ENCODE data around the gene CES4A.
A peak's percentile ranks its signal among the peaks of the same experiment; 100 is the strongest.

CES4A gene

GRCh38 chr16:66945939-66946338, 42.5 kb upstream of the CES4A start:
- POLR2A ChIA-PET (ENCODE audit: low non-redundant PET), result no interaction called here
- TF ChIP-seq, protein P1, sequence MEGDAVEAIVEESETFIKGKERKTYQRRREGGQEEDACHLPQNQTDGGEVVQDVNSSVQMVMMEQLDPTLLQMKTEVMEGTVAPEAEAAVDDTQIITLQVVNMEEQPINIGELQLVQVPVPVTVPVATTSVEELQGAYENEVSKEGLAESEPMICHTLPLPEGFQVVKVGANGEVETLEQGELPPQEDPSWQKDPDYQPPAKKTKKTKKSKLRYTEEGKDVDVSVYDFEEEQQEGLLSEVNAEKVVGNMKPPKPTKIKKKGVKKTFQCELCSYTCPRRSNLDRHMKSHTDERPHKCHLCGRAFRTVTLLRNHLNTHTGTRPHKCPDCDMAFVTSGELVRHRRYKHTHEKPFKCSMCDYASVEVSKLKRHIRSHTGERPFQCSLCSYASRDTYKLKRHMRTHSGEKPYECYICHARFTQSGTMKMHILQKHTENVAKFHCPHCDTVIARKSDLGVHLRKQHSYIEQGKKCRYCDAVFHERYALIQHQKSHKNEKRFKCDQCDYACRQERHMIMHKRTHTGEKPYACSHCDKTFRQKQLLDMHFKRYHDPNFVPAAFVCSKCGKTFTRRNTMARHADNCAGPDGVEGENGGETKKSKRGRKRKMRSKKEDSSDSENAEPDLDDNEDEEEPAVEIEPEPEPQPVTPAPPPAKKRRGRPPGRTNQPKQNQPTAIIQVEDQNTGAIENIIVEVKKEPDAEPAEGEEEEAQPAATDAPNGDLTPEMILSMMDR (conservative IDR thresholded peaks at IDR 0.05; ENCODE audit: low read depth), result no peak
- CTCF ChIA-PET, result interaction anchor here (0.6 to 1.0 kb wide), 4 partner anchors 50 to 239 kb away, joined by 3 to 7 read pairs (median 4); no protein-coding TSS in a partner anchor
- no peak for DNase-seq (ENCODE audit: low spot score)
- H3K27ac ChIP-seq, result peak overlapping the region; percentile 42; the same call in 1 of the 2 replicates

- 0 out of 2 replicates have a peak overlapping the region, but pooled peaks have one; percentile 4 for H3K27ac ChIP-seq
- DNase-seq (ENCODE audit: low spot score), result no peak
- TF ChIP-seq, protein P1 (conservative IDR thresholded peaks at IDR 0.05; ENCODE audit: low read depth), result no peak
- ChIA-PET POLR2A (ENCODE audit: low non-redundant PET) (no interaction called here), CTCF (interaction anchor here (0.6 to 1.5 kb wide), 4 partner anchors 68 to 239 kb away, joined by 3 to 7 read pairs (median 4); no protein-coding TSS in a partner anchor)
Observed at GRCh38 chr16:66946541-66946940, 41.8 kb upstream of the CES4A start.

DNA sequence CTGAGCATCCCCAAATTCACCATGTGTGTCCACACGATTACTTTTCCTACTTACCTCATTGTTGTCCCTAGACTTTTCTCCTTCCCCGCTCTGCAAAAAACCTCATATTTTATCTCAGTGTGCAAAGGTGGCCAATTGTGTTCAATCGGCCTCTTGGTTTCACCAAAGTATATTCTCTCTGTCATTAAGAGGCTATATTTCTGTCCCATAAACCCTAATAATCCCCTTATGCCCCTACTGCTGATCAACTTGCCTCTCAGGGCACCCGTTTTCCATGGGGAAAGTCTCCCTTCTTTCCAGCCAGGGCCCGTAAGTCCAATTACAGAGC, 41.5 kb upstream of the CES4A start:
- POLR2A ChIA-PET (ENCODE audit: low non-redundant PET), result no interaction called here
- no peak for DNase-seq (ENCODE audit: low spot score)
- H3K27ac ChIP-seq, result no peak overlapping the region
- TF ChIP-seq, protein P1 (conservative IDR thresholded peaks at IDR 0.05; ENCODE audit: low read depth), result no peak
- CTCF ChIA-PET, result interaction anchor here (0.6 to 1.5 kb wide), 4 partner anchors 68 to 406 kb away, joined by 3 to 6 read pairs (median 3); no protein-coding TSS in a partner anchor

DNA sequence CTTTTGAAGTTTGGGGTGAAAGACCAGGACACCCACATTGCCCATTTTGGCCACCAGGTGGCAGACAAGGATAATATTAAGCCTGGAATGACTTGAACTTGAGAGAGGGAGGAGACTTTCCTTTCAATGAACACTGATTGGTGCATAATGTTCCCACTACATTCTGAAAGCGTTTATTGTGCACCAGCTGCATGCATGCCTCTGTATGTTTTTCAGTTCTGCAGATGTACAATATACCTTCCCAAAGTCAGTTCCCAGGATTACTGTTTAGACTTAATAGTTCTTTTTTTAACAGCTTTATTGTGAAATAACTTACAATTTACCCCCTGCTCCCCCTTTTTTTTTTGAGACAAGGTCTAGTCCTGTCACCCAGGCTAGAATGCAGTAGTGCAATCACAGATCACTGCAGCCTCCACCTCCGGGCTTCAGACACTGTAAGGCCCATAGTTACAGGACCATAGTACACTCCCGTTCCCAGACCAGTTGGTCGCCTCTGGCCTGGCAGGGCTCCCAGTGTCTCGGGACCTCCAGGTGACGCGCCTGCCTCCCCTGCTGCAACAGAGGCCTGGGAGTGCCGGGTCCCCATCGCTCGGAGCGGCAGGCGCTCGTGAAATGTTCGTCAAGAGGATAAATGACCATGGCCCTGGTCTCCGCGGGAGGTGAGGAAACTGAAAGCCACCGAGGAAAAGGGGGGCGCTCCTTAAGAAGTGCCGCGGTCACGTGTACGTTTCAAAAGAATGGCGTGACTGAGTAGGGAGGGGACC, 40.9 kb upstream of the CES4A start:
- ChIA-PET CTCF (interaction anchor here (0.6 to 1.5 kb wide), 5 partner anchors 67 to 405 kb away, joined by 3 to 6 read pairs (median 3); no protein-coding TSS in a partner anchor), POLR2A (ENCODE audit: low non-redundant PET) (no interaction called here)
- peak overlapping the region; percentile 82 for H3K27ac ChIP-seq
- DNase-seq (ENCODE audit: low spot score), result peak; percentile 90
- TF ChIP-seq, protein P1 (conservative IDR thresholded peaks at IDR 0.05; ENCODE audit: low read depth), result peak; percentile 89

DNA sequence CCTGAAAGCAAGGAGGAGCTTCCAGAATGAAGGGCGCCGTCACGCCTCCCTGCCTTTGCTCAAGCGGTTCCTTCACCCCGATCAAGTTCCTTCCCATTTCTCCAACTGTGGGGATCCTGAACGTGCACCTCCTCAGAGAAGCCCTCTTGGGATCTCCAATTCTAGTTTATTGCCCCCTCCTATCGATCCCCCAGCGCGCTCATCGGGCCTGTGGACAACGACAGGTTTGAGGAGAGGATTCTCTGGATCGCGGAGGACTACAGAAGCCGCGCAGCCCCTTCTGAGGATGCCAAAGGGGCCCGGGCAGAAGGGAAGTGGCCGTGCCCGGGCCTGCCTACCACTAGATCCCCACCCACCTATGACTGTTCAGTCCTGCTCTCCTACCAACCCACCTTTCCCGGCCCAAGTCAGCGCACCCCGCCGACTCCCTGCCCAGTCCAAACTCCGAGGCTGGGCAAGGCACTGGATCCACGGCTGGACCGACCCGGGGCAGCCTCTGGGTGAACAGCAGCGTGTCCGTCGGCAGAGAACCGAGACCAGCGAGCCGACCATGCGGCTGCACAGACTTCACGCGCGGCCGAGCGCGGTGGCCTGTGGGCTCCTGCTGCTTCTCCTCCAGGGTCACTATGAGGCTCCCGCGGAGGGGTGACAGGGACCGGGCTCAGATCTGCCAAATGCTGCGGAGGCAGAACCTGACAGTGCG, 40.1 kb upstream of the CES4A start:
- peak overlapping the region; percentile 82 for H3K27ac ChIP-seq
- TF ChIP-seq, protein P1 (conservative IDR thresholded peaks at IDR 0.05; ENCODE audit: low read depth), result no peak
- POLR2A ChIA-PET (ENCODE audit: low non-redundant PET), result interaction anchor here (0.7 kb wide), 1 partner anchor 188 kb away, joined by 4 read pairs; no protein-coding TSS in a partner anchor
- DNase-seq (ENCODE audit: low spot score), result peak; percentile 62
- CTCF ChIA-PET, result no interaction called here

- peak overlapping the region; percentile 82 for H3K27ac ChIP-seq
- ChIA-PET POLR2A (ENCODE audit: low non-redundant PET) (interaction anchor here (0.7 kb wide), 1 partner anchor 188 kb away, joined by 4 read pairs; no protein-coding TSS in a partner anchor), CTCF (interaction anchor here (0.7 kb wide), 1 partner anchor 206 kb away, joined by 8 read pairs; no protein-coding TSS in a partner anchor)
- no peak for DNase-seq (ENCODE audit: low spot score)
- TF ChIP-seq, protein P1 (conservative IDR thresholded peaks at IDR 0.05; ENCODE audit: low read depth), result no peak
Observed at GRCh38 chr16:66948837-66949225, 39.6 kb upstream of the CES4A start.
